GM18520 (cell line): Measurements from ENCODE around the gene ZNF146.
"Not testable (repeated sequence)": the region's sequence is repeated elsewhere in the genome, so short reads cannot be mapped to it uniquely, and the experiment has no call there.

ENCODE experiments used
- ATAC-seq: cut with Tn5 transposase; IDR thresholded peaks from one replicate; pipeline ENCODE4 v1.9.1; 2021; ENCODE audit not compliant: unreplicated experiment

Gene ZNF146

GRCh38 chr19:36214386-36215275 is at the start of gene ZNF146, which contains the start of gene ZNF565:
TSS of gene ZNF146 (plus strand) at chr19:36215106. CDS start at chr19:36236441, 21,335 bp downstream.
TSS of gene ZNF565 (minus strand) at chr19:36214665. CDS start at chr19:36201985, 12,680 bp downstream.
- ATAC-seq = peak; percentile 82

- ATAC-seq = no peak
Measured at GRCh38 chr19:36169084-36169760, 45.7 kb upstream of the ZNF146 start.

GRCh38 chr19:36172852-36173251 is 42.1 kb upstream of the ZNF146 start:
- ATAC-seq = no peak

DNA sequence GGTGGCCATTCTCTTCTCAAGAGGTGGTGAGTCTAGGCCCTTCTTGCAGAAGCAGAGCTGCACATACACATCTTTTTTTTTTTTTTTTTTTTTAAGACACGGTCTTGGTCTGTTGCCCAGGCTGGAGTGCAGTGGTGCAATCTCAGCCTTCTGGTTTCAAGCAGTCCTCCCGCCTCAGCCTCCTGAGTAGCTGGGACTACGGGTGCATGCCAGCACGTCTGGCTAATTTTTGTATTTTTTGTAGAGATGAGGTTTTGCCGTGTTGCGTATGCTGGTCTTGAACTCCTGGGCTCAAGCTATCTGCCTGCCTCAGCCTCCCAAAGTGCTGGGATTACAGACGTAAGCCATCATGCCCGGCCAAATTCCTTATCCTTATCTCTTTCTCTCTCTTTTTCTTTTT is 41.1 kb upstream of the ZNF146 start:
- not testable (repeated sequence) for ATAC-seq

DNA sequence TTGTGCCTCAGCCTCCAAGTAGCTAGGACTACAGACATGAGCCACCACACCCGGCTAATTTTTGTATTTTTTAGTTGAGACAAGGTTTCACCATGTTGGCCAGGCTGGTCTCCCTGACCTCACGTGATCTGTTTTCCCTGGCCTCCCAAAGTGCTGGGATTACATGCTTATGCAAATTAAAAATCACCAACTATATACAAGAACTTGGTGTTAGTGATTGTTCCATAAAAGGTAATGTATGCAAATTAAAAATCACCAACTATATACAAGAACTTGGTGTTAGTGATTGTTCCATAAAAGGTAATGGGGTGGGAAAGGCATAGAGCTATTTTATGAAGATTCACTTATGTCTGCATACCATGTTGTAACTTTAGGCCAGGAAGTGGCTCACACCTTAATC is 35.8 kb upstream of the ZNF146 start:
- not testable (repeated sequence) for ATAC-seq

GRCh38 chr19:36182612-36183244 is 32.2 kb upstream of the ZNF146 start:
- ATAC-seq = no peak

DNA sequence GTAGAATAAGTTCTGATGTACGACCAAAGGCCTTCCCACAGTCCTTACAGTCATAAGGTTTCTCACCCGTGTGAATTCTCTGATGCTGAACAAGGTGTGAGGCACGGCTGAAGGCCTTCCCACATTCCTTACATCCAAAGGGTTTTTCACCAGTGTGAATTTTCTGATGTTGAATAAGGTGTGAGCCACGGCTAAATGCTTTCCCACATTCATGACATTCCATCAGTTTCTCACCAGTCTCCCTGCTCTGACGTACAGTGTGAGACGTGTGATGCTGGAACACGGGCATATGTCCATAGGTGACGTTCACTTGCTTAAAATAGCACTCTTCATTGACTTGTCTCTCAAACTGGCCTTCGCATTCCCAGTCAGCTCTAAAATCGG is 31.7 kb upstream of the ZNF146 start:
- ATAC-seq = no peak

DNA sequence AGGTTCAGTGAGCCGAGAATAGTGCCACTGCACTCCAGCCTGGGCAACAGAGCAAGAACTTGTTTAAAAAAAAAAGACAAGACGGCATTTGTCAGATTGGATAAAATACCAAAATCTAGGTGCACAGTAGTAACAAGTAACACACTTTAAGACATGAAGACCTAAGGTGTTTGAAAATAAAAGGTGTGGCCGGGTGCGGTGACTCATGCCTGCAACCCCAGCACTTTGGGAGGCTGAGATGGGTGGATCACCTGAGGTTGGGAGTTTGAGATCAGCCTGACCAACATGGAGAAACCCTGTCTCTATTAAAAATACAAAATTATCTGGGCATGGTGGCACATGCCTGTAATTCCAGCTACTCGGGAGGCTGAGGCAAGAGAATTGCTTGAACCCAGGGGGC is 28.2 kb upstream of the ZNF146 start:
- not testable (repeated sequence) for ATAC-seq

DNA sequence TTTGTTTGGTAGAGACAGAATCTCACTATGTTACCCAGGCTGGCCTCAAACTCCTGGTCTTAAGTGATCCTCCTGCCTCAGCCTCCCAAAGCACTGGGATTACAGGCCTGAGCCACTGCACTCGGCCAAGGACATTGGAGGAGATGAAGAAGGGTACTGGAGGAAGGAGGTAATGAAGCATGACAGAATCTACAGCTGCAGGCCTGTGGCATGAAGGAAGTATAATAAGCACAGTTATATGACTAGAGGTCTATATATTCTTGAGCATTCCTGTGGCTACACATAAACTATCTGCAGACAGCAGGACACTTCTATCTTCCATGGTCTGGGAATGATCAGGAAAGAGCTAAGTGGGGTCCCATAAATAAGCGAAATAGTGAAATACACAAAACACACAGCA is 18.7 kb upstream of the ZNF146 start:
- ATAC-seq = no peak

DNA sequence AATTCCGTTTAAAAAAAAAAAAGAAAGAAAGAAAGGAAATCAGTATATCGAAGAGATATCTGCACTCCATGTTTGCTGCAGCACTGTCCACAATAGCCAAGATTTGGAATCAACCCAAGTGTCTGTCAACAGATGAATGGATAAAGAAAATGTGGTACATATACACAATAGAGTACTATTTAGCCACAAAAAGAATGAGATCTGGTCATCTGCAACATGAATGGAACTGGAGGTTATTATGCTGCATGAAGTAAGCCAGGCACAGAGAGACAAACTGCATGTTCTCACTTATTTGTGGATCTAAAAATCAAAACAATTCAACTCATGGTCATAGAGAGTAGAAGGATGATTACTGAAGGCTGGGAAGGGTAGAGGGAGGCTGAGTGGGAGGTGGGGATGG is 16.8 kb upstream of the ZNF146 start:
- ATAC-seq = no peak

- no peak for ATAC-seq
Measured at GRCh38 chr19:36201684-36202083, 13.2 kb upstream of the ZNF146 start.

GRCh38 chr19:36203293-36203692 is 11.6 kb upstream of the ZNF146 start:
- no peak for ATAC-seq

DNA sequence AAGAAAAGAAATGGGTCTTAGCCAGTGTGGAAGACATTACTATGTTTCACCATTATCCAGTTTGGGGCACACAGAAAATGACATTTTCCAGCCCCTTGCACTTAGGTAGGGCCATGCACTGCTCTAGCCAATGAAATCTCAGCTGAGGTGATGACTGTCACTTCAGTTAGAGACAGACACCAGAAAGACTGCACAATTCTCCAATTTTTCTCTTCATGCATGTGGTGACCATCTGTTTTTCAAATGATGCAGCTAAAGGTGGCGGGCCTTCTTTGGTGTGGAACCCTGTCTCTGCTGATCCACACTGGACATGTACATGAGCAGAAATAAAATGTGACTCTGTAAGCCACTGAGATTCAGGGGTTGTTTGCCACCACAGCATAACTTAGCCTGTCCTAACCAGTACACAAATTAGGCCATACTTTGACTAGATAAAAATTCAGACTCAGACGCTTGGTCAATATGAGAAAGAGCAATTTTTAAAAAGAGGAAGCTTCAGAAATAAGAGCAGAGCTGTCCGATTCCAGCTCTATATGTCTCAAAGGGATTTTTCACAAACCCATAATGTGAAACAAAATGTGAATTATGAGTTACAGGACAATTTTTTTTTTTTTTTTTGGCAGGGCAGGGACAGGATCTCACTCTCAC is 7.2 kb upstream of the ZNF146 start:
- peak; percentile 81 for ATAC-seq

GRCh38 chr19:36209372-36209771 is 5.5 kb upstream of the ZNF146 start:
- no peak for ATAC-seq

DNA sequence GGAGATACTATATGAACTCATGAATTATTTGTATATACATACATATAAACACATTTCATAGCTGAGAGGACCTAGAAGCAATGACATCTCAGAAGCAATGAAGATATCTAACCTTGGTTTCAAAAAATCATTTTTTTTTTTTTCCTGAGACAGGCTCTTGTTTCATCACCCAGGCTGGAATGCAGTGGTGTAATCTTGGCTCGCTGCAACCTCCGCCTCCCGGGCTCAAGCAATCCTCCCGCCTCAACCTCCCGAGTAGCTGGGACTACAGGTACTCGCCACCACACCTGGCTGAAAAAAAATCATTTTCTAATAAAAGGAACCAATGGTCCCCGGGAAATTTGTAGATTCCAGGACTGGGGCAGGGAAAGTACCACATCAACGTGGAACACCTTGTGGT is 4.4 kb upstream of the ZNF146 start:
- ATAC-seq = no peak

DNA sequence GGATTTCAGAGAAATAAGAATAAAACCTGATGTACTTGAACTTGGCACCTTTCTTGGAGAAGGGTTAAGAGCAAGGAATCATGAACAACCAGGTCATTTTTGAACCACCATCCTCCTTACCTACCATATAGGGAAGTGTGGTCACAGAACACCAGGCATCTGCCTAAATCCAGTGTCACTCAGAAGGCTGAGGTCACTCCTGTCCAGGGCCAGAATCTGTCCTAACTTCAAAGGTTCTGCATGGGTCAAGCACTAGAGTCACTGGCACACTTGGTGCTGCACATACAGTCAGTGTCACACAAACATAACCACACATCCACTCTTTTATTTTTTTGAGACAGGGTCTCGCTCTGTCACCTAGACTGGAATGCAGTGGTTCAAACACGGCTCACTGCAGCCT is 2.0 kb upstream of the ZNF146 start:
- ATAC-seq = no peak

- no peak for ATAC-seq
Measured at GRCh38 chr19:36215276-36216123, 594 bp downstream of the ZNF146 start.

GRCh38 chr19:36221474-36221873 is 6.6 kb downstream of the ZNF146 start:
- no peak for ATAC-seq

- no peak for ATAC-seq
Measured at GRCh38 chr19:36222503-36222902, 7.6 kb downstream of the ZNF146 start.

- ATAC-seq = no peak
Measured at GRCh38 chr19:36225219-36225892, 10.4 kb downstream of the ZNF146 start.
